GM12875 (cell line): ENCODE data around the gene IQCM.

Experiments
- H3K4me3 ChIP-seq: one replicate; pipeline ENCODE4 v1.5.1; 2011; ENCODE audit warnings: low read depth, low read length, control low read depth
- CTCF ChIP-seq: IDR thresholded peaks from 2 replicates; pipeline ENCODE4 v1.5.1; 2011; ENCODE audit warnings: low read depth, mild to moderate bottlenecking, control low read depth, inconsistent platforms, low read length, moderate library complexity, borderline replicate concordance; ENCODE audit not compliant: insufficient read depth

The IQCM gene

GRCh38 chr4:149321438-149321837 is 494.2 kb downstream of the IQCM start:
- no peak for TF ChIP-seq CTCF
- H3K4me3 ChIP-seq, result no peak overlapping the region

GRCh38 chr4:149311076-149311475 is 504.6 kb downstream of the IQCM start:
- no peak for TF ChIP-seq CTCF
- no peak overlapping the region for H3K4me3 ChIP-seq

GRCh38 chr4:149306537-149306936 is 509.1 kb downstream of the IQCM start:
- no peak overlapping the region for H3K4me3 ChIP-seq

More at GRCh38 chr4:149306537-149306936, 509.1 kb downstream of the IQCM start:
- no peak for TF ChIP-seq CTCF
